Loucy (cell line): ENCODE measurements around the gene NPR3.

Experiments
- H2AFZ ChIP-seq: fragments of 200-600 bp; sonication (generic); 2 replicates; pipeline ENCODE4 v1.6.0; 2016; ENCODE audit warnings: antibody characterized with exemption, mild to moderate bottlenecking, low read length, moderate library complexity
- H3F3A ChIP-seq: fragments of 200-600 bp; 2 replicates; pipeline ENCODE4 v1.6.0; 2016; ENCODE audit warnings: antibody characterized with exemption, low read depth, mild to moderate bottlenecking
- H3K27me3 ChIP-seq: fragments of 200-600 bp; sonication (generic); 2 replicates; pipeline ENCODE4 v1.6.1; 2014; ENCODE audit warnings: low read length, mild to moderate bottlenecking; ENCODE audit not compliant: insufficient read depth, poor library complexity, severe bottlenecking
- H3K36me3 ChIP-seq: fragments of 200-600 bp; sonication (generic); 2 replicates; pipeline ENCODE4 v1.6.1; 2016; ENCODE audit warnings: low read length; ENCODE audit not compliant: insufficient read depth
- H3K4me1 ChIP-seq: fragments of 200-600 bp; sonication (generic); 2 replicates; pipeline ENCODE4 v1.5.1; 2014; ENCODE audit warnings: low read length, mild to moderate bottlenecking; ENCODE audit not compliant: insufficient read depth, poor library complexity, severe bottlenecking
- H3K4me2 ChIP-seq: fragments of 200-600 bp; sonication (generic); 2 replicates; pipeline ENCODE4 v1.6.0; 2014; ENCODE audit warnings: antibody characterized with exemption, low read length, low read depth, mild to moderate bottlenecking; ENCODE audit not compliant: poor library complexity, severe bottlenecking
- H3K4me3 ChIP-seq: fragments of 200-600 bp; sonication (generic); 2 replicates; pipeline ENCODE4 v1.5.1; 2014; ENCODE audit warnings: low read length, mild to moderate bottlenecking, mixed read lengths; ENCODE audit not compliant: poor library complexity, severe bottlenecking
- H3K79me2 ChIP-seq: fragments of 200-600 bp; sonication (generic); 2 replicates; pipeline ENCODE4 v1.6.1; 2014; ENCODE audit warnings: low read length; ENCODE audit not compliant: insufficient read depth
- H3K9ac ChIP-seq: fragments of 200-600 bp; sonication (generic); 2 replicates; pipeline ENCODE4 v1.6.0; 2014; ENCODE audit warnings: mild to moderate bottlenecking, low read depth, low read length, moderate library complexity; ENCODE audit not compliant: poor library complexity, severe bottlenecking
- H3K9me2 ChIP-seq: fragments of 200-600 bp; sonication (generic); replicated peaks from 2 replicates; pipeline ENCODE4 v1.6.1; 2016; ENCODE audit warnings: low read depth, low read length, mixed read lengths
- H3K9me3 ChIP-seq: fragments of 200-600 bp; sonication (generic); 2 replicates; pipeline ENCODE4 v1.6.1; 2014; ENCODE audit warnings: mild to moderate bottlenecking, antibody characterized with exemption, low read length, low read depth; ENCODE audit not compliant: insufficient read depth
- H4K20me1 ChIP-seq: fragments of 200-600 bp; sonication (generic); 2 replicates; pipeline ENCODE4 v1.6.0; 2014; ENCODE audit warnings: antibody characterized with exemption, low read length, mild to moderate bottlenecking; ENCODE audit not compliant: insufficient read depth, poor library complexity, severe bottlenecking
- CTCF ChIP-seq: fragments of 200-600 bp; sonication (generic); conservative IDR thresholded peaks from 2 replicates; pipeline ENCODE4 v1.5.1; 2014; ENCODE audit warnings: mild to moderate bottlenecking, antibody characterized with exemption, low read length
- EZH2phosphoT487 ChIP-seq: fragments of 200-600 bp; IDR thresholded peaks from 2 replicates; pipeline ENCODE4 v1.6.1; 2018; ENCODE audit warnings: antibody characterized with exemption, mild to moderate bottlenecking, moderate library complexity, borderline replicate concordance

The NPR3 gene

GRCh38 chr5:32752411-32752810, 41.3 kb downstream of the NPR3 start:
- H3K4me1 ChIP-seq: no peaks in the 10 kb centered on the region
- H3F3A ChIP-seq: no peaks in the 10 kb centered on the region
- no peaks in the 10 kb centered on the region for H3K27me3 ChIP-seq
- H3K9ac ChIP-seq: no peak overlapping the region
- no peak overlapping the region for H3K4me2 ChIP-seq
- H3K36me3 ChIP-seq: no peaks in the 10 kb centered on the region
- H3K79me2 ChIP-seq: no peaks in the 10 kb centered on the region
- no peak overlapping the region for H2AFZ ChIP-seq
- TF ChIP-seq EZH2phosphoT487: no peak
- no peak for TF ChIP-seq CTCF
- no peaks in the 10 kb centered on the region for H4K20me1 ChIP-seq
- H3K9me2 ChIP-seq: no peaks in the 10 kb centered on the region
- peaks cover 7% of the 10 kb centered on the region; the same call in 1 of the 2 replicates for H3K9me3 ChIP-seq
- no peak overlapping the region for H3K4me3 ChIP-seq

GRCh38 chr5:32753051-32753450, 41.9 kb downstream of the NPR3 start:
- no peaks in the 10 kb centered on the region for H4K20me1 ChIP-seq
- H3K4me1 ChIP-seq: no peaks in the 10 kb centered on the region
- H3K4me2 ChIP-seq: no peak overlapping the region
- H3K36me3 ChIP-seq: no peaks in the 10 kb centered on the region
- no peaks in the 10 kb centered on the region for H3F3A ChIP-seq
- TF ChIP-seq CTCF: no peak
- no peak for TF ChIP-seq EZH2phosphoT487
- H3K27me3 ChIP-seq: no peaks in the 10 kb centered on the region
- no peak overlapping the region for H2AFZ ChIP-seq
- H3K79me2 ChIP-seq: no peaks in the 10 kb centered on the region
- no peak overlapping the region for H3K4me3 ChIP-seq
- no peak overlapping the region for H3K9ac ChIP-seq
- H3K9me2 ChIP-seq: no peaks in the 10 kb centered on the region
- peaks cover 4% of the 10 kb centered on the region; the same call in 1 of the 2 replicates for H3K9me3 ChIP-seq

GRCh38 chr5:32753765-32754164, 42.6 kb downstream of the NPR3 start:
- Histone ChIP-seq H3K79me2 (no peaks in the 10 kb centered on the region), H3K4me2 (no peak overlapping the region), H3K36me3 (no peaks in the 10 kb centered on the region), H3K9ac (no peak overlapping the region), H3K4me1 (no peaks in the 10 kb centered on the region), H4K20me1 (no peaks in the 10 kb centered on the region), H2AFZ (0 out of 2 replicates have a peak overlapping the region, but pooled peaks have one; percentile 47), H3K9me2 (no peaks in the 10 kb centered on the region), H3F3A (no peaks in the 10 kb centered on the region), H3K27me3 (no peaks in the 10 kb centered on the region), H3K9me3 (no peaks in the 10 kb centered on the region), H3K4me3 (no peak overlapping the region)
- TF ChIP-seq EZH2phosphoT487: no peak
- peak; percentile 26; the same call in 1 of the 2 replicates for TF ChIP-seq CTCF
